Measurements from ENCODE around the gene PQBP1. TPM values are rescaled to one million over a fixed set of nuclear protein-coding genes. Genes with fewer than 3 reads are reported as not detected.

PQBP1 gene
- total and polyA plus RNA-seq, 2 donors (not counting 3 experiments of a cell fraction or from before 2014, with no cell fraction given) = 86.3 to 86.8 TPM

DNA sequence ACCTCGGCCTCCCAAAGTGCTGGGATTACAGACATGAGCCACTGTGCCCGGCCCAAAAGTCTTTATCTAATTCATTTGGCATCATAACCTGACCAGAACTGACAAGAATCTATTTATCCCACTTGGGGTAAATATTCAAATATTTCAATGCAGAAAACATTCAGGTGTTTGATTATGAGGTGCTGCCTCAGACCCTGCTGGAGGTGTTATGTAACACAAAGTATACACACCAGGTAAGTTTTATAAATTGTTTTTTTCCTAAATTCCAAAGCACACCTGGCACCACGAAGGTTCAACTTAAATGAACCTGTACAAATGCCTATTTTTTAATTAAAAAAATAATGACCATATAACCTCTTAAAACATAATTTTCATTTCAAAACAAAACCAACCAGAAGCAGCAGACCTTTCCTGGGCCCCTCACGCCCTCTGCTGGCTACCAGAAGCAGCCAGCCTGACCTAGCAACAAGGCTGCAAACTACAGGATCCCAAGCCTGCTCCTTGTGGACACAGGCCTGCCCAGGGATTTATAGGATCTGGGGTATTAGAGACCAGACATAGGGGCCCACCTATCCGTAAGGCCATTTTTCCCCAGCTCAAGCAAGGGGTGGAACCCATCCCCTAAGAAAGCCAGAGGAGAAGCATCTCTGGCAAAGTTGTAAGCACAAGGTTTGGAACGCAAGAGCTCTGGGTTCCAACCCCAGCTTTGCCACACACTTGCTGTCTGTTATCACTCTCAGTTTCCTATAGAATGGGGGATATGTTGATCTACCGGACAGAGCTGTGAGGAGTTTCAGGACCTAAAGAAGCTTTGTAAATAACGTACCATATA, 48.0 kb downstream of the PQBP1 start:
- H3K4me3 ChIP-seq (replicated peaks in 1 of 3; ENCODE audit: insufficient read depth in 1 of 3, low read depth in 1 of 3, low read length in 3 of 3) = no peak overlapping the region
- FAIRE-seq = peak; percentile 76
- no peaks in the 10 kb centered on the region for H3K9me3 ChIP-seq (replicated peaks; ENCODE audit: control insufficient read depth, insufficient read depth, low read length)
- H3K4me2 ChIP-seq (ENCODE audit: insufficient read depth, low read length) = no peak overlapping the region
- no peaks in the 10 kb centered on the region for H3K9me1 ChIP-seq (replicated peaks; ENCODE audit: control insufficient read depth, extremely low read depth, insufficient read depth, low read length)
- H4K20me1 ChIP-seq (replicated peaks; ENCODE audit: control insufficient read depth, extremely low read depth, insufficient read depth, low read length) = no peaks in the 10 kb centered on the region
- POLR2A ChIA-PET = no interaction called here
- no peak overlapping the region for H2AFZ ChIP-seq (ENCODE audit: low read depth, low read length)
- CTCF ChIA-PET = interaction anchor here (0.7 to 1.4 kb wide), 4 partner anchors 26 to 314 kb away, joined by 3 to 9 read pairs (median 5); no protein-coding TSS in a partner anchor
- TF ChIP-seq CTCF (IDR thresholded peaks at IDR 0.05; ENCODE audit: extremely low read depth in 1 of 2, insufficient read depth in 1 of 2, low read depth in 1 of 2, low read length in 2 of 2) (peak; percentile 61 to 69), POLR2A (IDR thresholded peaks at IDR 0.05; ENCODE audit: low read depth, low read length) (no peak)
- peaks cover 0 to 9% of the 10 kb centered on the region in 2 experiments for H3K36me3 ChIP-seq (ENCODE audit: control insufficient read depth in 2 of 2, extremely low read depth in 1 of 2, insufficient read depth in 2 of 2, low read length in 2 of 2)
- dilution Hi-C loops (cut with MboI; ENCODE audit: extremely low pct_ligation_motif_present, low sequenced_read_pairs) (no loop called here), intact Hi-C loops (cut with micrococcal nuclease) (loop anchor here (5.0 kb wide), 1 partner anchor 298 kb away; no protein-coding TSS in a partner anchor)
- H3K9ac ChIP-seq (replicated peaks; ENCODE audit: extremely low read depth, insufficient read depth, low read length) = no peak overlapping the region
- no peaks in the 10 kb centered on the region for H3K27me3 ChIP-seq (ENCODE audit: control insufficient read depth in 2 of 2, insufficient read depth in 2 of 2, low read length in 2 of 2)
- H3K4me1 ChIP-seq (ENCODE audit: control insufficient read depth, extremely low read depth, insufficient read depth, low read length) = no peaks in the 10 kb centered on the region
- peak; percentile 32 for DNase-seq (ENCODE audit: low read depth, low spot score)
- no peak overlapping the region for H3K27ac ChIP-seq (ENCODE audit: insufficient read depth, low read depth, low read length)
- BruUV-seq (replicated peaks) = no TSS peak
- peaks cover 31% of the 10 kb centered on the region for H3K79me2 ChIP-seq (ENCODE audit: control insufficient read depth, insufficient read depth, low read length)

- no peak for TF ChIP-seq MYC (IDR thresholded peaks at IDR 0.05; ENCODE audit: low read depth, low read length)
- TF ChIP-seq EZH2 (IDR thresholded peaks at IDR 0.05; ENCODE audit: borderline replicate concordance, low read depth, low read length, severe bottlenecking) = no peak
- TF ChIP-seq, protein P1, sequence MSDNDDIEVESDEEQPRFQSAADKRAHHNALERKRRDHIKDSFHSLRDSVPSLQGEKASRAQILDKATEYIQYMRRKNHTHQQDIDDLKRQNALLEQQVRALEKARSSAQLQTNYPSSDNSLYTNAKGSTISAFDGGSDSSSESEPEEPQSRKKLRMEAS (IDR thresholded peaks at IDR 0.05; ENCODE audit: insufficient read depth, insufficient read length) = no peak
- no peak for TF ChIP-seq POLR2A (IDR thresholded peaks at IDR 0.05; ENCODE audit: low read depth, low read length)
- no peak for TF ChIP-seq FOS (IDR thresholded peaks at IDR 0.05; ENCODE audit: borderline replicate concordance, insufficient read depth, low read length)
- no peak for TF ChIP-seq CTCF (IDR thresholded peaks at IDR 0.05; ENCODE audit: extremely low read depth in 1 of 2, insufficient read depth in 1 of 2, low read depth in 1 of 2, low read length in 2 of 2)
- no peak for TF ChIP-seq JUN (IDR thresholded peaks at IDR 0.05; ENCODE audit: borderline replicate concordance, insufficient read depth, insufficient read length, low read depth)
- Histone ChIP-seq H3K4me3 (replicated peaks in 1 of 3; ENCODE audit: insufficient read depth in 1 of 3, low read depth in 1 of 3, low read length in 3 of 3) (no peak overlapping the region), H2AFZ (ENCODE audit: low read depth, low read length) (no peak overlapping the region), H3K27ac (ENCODE audit: insufficient read depth, low read depth, low read length) (no peak overlapping the region), H3K4me1 (ENCODE audit: control insufficient read depth, extremely low read depth, insufficient read depth, low read length) (no peaks in the 10 kb centered on the region), H3K4me2 (ENCODE audit: insufficient read depth, low read length) (no peak overlapping the region), H4K20me1 (replicated peaks; ENCODE audit: control insufficient read depth, extremely low read depth, insufficient read depth, low read length) (no peaks in the 10 kb centered on the region), H3K9ac (replicated peaks; ENCODE audit: extremely low read depth, insufficient read depth, low read length) (no peak overlapping the region), H3K79me2 (ENCODE audit: control insufficient read depth, insufficient read depth, low read length) (peaks cover 44% of the 10 kb centered on the region), H3K9me1 (replicated peaks; ENCODE audit: control insufficient read depth, extremely low read depth, insufficient read depth, low read length) (no peaks in the 10 kb centered on the region), H3K36me3 (ENCODE audit: control insufficient read depth in 2 of 2, extremely low read depth in 1 of 2, insufficient read depth in 2 of 2, low read length in 2 of 2) (peaks cover 0 to 5% of the 10 kb centered on the region in 2 experiments), H3K27me3 (ENCODE audit: control insufficient read depth in 2 of 2, insufficient read depth in 2 of 2, low read length in 2 of 2) (no peaks in the 10 kb centered on the region), H3K9me3 (replicated peaks; ENCODE audit: control insufficient read depth, insufficient read depth, low read length) (no peaks in the 10 kb centered on the region)
- no peak for FAIRE-seq
- no peak for DNase-seq (ENCODE audit: low read depth, low spot score)
- dilution Hi-C loops (cut with MboI; ENCODE audit: extremely low pct_ligation_motif_present, low sequenced_read_pairs) (no loop called here), intact Hi-C loops (cut with micrococcal nuclease) (loop anchor here (5.0 kb wide), 1 partner anchor 301 kb away; no protein-coding TSS in a partner anchor)
- BruUV-seq (replicated peaks) = no TSS peak
- ChIA-PET POLR2A (no interaction called here), CTCF (no interaction called here)
Observed at GRCh38 chrX:48948589-48948988, 50.9 kb downstream of the PQBP1 start.

All from endothelial cell of umbilical vein (primary cell).